HG02840 (cell line): ENCODE measurements around the gene ZFAND2A.

Experiments used
- ATAC-seq: cut with Tn5 transposase; IDR thresholded peaks from one replicate; pipeline ENCODE4 v1.9.1; 2021; ENCODE audit warnings: mild to moderate bottlenecking, moderate library complexity, moderate number of reproducible peaks; ENCODE audit not compliant: unreplicated experiment, low FRiP score

ZFAND2A gene

DNA sequence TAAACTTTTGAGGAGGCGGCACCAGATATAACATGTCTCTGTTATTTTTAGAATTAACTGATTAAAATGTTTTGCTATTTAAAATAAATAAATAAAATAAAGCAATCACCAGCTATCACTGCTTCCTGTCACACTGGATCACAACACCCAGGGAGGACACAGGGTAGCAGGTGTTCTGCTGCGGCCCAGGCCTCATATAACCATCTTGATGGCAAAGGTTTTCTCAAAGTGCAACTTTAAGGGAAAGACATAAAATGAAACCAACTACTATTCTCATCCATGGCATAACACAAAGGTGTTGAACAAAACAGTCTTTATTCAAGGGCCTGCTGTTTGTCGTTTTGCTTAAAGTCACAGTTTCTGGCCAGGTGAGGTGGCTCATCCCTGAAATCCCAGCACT, 48.8 kb downstream of the ZFAND2A start:
- ATAC-seq: no peak

- ATAC-seq: no peak
Observed at GRCh38 chr7:1110358-1110757, 49.6 kb downstream of the ZFAND2A start.

DNA sequence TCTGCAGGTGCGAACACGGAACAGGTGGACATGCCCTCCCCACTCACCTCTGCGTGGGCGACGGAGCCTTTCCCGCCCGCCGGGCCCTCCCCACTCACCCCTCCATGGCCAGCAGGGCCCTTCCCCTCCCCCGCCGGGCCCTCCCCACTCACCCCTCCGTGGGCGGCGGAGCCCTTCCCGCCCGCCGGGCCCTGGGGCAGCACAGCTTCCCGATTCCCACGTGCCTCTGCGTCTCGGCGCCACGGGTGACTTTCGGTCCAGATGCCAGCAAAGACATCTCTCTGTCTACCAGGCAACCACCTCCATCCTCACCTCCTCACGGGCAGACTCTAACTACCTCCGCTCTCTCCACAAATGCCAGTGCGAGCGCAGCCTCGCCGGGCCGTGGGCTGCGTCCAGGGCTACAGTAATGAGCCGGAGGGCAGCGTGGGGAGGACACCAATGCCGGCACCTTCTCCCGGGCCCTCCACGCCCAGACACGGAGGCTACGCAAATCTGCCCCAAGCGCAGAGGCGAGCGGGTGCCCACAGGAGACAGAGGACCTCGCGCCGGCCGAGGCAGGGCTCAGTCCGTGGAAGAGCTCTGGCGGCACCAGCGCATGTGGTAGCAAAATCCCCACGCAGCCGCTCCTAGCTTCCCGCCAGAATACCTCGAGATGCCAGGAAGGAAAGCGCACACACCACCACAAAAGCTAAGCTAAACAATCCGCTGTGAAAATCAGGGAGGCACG, 50.2 kb downstream of the ZFAND2A start:
- ATAC-seq: no peak

DNA sequence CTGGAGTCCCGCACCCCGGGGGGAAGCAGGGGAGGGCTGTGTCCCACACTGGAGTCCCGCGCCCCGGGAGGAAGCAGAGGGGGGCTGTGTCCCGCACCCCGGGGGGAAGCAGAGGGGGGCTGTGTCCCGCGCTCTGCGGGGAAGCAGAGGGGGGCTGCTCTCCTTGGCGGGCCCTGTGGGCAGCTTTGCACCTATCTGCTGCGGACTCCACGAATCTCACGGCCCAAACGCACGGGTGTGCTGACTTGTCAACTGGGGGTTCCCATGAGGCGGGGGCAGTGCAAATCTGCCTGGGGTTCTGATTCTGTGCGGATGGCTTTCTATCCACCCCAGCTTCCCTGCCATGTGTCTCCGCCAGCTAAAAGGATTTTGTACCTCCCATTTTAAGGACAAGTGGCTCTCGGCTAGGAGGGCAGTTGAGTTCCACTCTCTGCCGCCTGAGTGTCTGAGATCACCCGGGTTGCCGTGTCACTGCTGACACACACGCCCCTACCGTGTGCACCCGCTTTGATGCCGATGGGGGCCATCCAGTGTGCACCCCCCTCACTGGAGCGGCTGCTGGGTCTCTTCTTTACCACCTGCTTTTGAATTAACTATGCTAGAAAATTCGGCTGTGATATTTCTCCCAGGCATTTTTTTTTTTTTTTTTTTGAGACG, 51.6 kb downstream of the ZFAND2A start:
- no peak for ATAC-seq

DNA sequence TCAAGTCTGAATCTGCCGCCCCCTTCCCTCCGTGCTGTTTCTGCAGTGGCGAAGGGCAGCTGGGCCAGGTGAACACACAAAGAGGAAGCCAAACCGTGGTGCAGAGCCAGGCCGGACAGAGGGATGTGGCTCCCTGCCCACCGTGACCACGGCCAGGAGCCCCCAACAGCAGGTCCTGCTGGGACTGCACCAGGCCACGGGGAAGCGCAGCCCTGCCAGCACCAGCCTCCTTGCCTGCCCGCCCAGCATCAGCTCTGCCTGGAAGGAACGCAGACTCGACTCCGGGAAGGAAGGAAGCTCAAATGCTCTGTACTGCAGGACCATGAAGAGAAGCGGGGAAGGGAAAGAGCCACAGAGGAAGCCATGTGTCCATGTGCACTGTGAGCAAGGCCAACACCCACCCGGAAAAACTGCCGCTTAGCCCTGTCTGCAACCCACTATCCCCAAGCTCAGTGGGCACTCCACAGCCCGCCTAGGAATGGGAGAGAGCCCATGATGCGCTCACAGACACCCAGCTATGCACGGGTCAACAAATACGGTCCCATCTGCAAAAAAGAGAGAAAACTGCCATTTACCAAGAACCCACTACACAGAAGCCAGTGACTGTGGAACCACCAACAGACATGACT, 53.1 kb downstream of the ZFAND2A start:
- no peak for ATAC-seq

GRCh38 chr7:1106063-1106792, 53.8 kb downstream of the ZFAND2A start:
- no peak for ATAC-seq

DNA sequence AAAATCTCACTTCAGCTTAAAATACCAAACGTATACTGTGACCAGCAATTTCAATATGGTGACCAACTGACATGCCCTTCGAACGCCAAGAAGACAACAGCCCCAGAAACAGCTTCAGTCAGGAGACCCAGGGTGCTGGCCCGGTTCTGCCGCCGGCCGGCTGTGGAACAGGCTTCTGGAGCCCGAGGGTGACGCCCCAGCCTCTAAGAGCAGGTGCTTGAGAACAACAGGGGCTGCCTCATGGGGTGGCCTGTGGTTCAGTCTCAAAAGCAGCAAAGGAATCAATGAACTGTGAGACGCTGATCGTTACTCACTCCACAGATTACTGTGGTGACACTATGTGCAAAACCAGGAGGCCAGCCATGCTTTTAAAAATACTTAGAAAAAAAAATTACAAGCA, 54.8 kb downstream of the ZFAND2A start:
- ATAC-seq: no peak

GRCh38 chr7:1104516-1105179, 55.3 kb downstream of the ZFAND2A start:
- ATAC-seq: no peak

DNA sequence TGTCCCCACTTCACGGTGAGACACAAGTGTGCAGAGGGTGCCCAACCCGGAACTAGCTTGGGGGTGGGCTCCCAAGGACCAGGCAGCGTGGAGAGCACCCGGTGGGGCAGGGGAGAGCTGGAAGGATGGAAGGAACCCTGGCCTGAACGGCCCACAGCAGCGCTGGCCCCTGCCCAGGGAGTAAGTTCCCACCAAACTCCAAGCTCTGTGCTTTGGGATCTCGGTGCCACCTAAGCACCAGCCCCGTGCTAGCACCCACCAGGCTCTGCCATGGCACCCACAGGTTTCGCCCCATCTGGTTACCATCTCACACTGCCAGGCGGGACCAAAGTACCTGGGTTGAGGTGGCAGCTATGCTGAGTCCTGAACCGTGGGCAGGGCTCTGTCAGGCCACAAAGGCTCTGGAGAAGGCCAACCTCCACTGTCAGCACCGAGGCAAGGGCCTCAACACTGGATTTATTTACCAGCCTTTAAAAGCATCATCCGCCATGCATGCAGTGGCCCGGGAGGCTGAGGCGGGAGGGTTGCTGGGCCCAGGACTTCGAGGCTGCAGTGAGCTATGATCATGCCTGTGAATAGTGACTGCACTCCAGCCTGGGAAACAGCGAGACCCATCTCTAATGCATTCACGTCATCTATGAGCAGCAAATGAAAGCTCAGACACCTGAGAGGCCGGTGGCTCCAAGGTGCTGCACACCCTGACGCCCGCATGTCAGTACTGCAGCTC, 56.0 kb downstream of the ZFAND2A start:
- no peak for ATAC-seq

- no peak for ATAC-seq
Observed at GRCh38 chr7:1103009-1103788, 56.8 kb downstream of the ZFAND2A start.
